ENCODE data around the gene SAP25. TPM values are rescaled to one million over a fixed set of nuclear protein-coding genes. Genes with fewer than 3 reads are reported as not detected.

The SAP25 gene
- total RNA-seq, 2 donors from 2014 or later, result 2.5 to 19.5 TPM

DNA sequence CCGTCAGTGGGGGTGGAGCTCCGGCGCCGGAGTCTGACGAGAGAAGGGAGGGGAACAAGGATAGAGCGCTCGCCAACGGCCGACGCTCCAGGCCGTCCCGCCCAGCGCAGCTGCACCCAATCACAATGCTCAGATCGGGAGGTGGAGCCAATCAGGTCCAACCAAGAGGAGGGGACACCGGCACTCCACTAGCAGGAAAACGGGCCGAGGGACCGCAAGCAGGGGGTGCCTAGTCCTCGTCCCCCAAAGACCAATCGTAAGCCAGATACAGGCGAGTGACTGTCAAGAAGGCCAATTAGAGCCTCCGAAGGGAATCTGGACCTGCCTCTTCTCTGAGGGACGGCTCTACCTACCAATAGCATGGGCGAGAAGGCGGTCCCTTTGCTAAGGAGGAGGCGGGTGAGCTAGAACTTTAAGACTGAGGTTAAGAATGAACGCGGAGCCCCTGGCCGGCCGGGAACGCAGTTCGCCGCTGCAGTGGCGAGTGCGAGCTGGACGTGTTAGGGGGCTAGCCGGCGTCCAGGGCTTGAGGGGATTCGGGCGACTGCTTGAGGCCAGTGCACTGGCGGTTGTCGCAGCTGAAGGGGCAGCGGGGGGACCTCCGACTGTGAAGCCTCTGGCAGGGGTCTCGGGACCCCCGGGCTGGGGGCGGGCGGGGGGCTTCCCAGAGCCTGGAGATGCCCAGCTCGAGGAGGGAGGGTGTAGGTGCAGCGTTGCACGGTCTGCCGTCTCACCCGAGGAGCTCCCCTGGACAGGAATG is 12.7 kb upstream of the SAP25 start, which contains the start of gene FBXO24:
Gene FBXO24, plus strand, starts transcription at position 63 of the 760 bp plus-strand sequence. Its CDS starts 298 bp downstream, at position 361.
- under 1% methylated on average over 43 of the region's 53 CpGs for WGBS
- H3K4me1 ChIP-seq (replicated peaks), result peaks cover 32% of the 10 kb centered on the region
- peak; percentile 100 for DNase-seq (ENCODE audit: low spot score)
- peaks cover 0 to 5% of the 10 kb centered on the region in 2 donors for H3K36me3 ChIP-seq
- H3K27ac ChIP-seq, result peak within 1 kb of the TSS; percentile 96 to 99
- peak; percentile 94 for TF ChIP-seq POLR2AphosphoS5 (IDR thresholded peaks at IDR 0.05)
- TF ChIP-seq, protein P1, sequence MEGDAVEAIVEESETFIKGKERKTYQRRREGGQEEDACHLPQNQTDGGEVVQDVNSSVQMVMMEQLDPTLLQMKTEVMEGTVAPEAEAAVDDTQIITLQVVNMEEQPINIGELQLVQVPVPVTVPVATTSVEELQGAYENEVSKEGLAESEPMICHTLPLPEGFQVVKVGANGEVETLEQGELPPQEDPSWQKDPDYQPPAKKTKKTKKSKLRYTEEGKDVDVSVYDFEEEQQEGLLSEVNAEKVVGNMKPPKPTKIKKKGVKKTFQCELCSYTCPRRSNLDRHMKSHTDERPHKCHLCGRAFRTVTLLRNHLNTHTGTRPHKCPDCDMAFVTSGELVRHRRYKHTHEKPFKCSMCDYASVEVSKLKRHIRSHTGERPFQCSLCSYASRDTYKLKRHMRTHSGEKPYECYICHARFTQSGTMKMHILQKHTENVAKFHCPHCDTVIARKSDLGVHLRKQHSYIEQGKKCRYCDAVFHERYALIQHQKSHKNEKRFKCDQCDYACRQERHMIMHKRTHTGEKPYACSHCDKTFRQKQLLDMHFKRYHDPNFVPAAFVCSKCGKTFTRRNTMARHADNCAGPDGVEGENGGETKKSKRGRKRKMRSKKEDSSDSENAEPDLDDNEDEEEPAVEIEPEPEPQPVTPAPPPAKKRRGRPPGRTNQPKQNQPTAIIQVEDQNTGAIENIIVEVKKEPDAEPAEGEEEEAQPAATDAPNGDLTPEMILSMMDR (IDR thresholded peaks at IDR 0.05), result no peak
- peak; percentile 46 for TF ChIP-seq POLR2A (IDR thresholded peaks at IDR 0.05)
- no peaks in the 10 kb centered on the region for H3K27me3 ChIP-seq (replicated peaks; ENCODE audit: insufficient read depth)
- peak within 1 kb of the TSS; percentile 76 to 98 for H3K4me3 ChIP-seq
- H3K9me3 ChIP-seq, result no peaks in the 10 kb centered on the region
- intact Hi-C loops (cut with DNase I), result loop anchor here (5.0 kb wide), 1 partner anchor 106 kb away; the partner anchor contains the start of gene GIGYF1

DNA sequence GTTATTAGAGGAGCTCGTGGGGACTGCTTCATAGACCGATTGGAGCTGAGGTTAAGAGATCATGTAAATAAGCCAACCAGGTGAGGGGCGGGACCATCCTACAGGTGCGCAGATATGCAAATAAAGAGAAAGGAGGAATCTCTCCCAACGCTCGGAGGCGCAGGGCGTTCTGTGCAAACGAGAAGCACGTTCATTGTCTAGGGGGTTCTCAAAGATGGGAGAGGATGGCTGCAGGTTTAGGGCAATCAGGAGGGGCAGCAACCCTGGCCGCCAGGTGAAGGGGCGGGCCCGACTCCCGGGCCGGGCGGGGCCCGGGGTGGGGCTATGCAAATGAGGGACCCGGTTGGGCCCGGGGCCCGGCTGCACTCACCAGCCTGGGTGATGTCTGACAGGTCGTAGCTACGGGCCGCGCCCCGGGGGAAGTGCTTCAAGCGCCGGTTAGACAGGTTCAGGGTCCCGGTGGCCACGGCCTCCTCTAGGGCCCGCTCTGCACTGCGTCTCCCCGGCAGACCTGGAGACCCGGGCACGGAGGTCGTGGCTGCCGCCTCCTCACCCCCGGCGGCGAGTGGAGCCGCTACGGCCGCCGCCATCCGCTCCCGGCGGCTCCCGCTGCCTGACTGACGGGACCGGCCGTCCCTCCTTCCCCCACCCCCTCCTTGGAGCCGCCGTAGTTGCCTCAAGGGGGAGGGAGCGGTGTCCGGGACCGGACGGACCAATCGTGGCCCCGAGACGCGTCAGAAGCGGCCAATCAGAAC is 12.0 kb upstream of the SAP25 start, which contains the start of gene LRCH4:
Gene LRCH4, minus strand, starts transcription at position 619 of the 755 bp plus-strand sequence. Its CDS starts 29 bp downstream, at position 590.
- intact Hi-C loops (cut with DNase I), result loop anchor here (5.0 kb wide), 1 partner anchor 107 kb away; the partner anchor contains the start of gene GIGYF1
- Histone ChIP-seq H3K4me1 (replicated peaks) (peaks cover 32% of the 10 kb centered on the region), H3K4me3 (peak within 1 kb of the TSS; percentile 76 to 98), H3K27ac (peak within 1 kb of the TSS; percentile 96 to 99), H3K36me3 (peaks cover 6 to 8% of the 10 kb centered on the region in 2 donors), H3K27me3 (replicated peaks; ENCODE audit: insufficient read depth) (no peaks in the 10 kb centered on the region), H3K9me3 (no peaks in the 10 kb centered on the region)
- peak; percentile 49 for DNase-seq (ENCODE audit: low spot score)
- peak; percentile 97 for TF ChIP-seq POLR2A (IDR thresholded peaks at IDR 0.05)
- peak; percentile 98 for TF ChIP-seq POLR2AphosphoS5 (IDR thresholded peaks at IDR 0.05)
- TF ChIP-seq, protein P1 (IDR thresholded peaks at IDR 0.05), result peak in 2 of 4 experiments; percentile 8 to 23
- 1% methylated on average over 47 of the region's 61 CpGs for WGBS

DNA sequence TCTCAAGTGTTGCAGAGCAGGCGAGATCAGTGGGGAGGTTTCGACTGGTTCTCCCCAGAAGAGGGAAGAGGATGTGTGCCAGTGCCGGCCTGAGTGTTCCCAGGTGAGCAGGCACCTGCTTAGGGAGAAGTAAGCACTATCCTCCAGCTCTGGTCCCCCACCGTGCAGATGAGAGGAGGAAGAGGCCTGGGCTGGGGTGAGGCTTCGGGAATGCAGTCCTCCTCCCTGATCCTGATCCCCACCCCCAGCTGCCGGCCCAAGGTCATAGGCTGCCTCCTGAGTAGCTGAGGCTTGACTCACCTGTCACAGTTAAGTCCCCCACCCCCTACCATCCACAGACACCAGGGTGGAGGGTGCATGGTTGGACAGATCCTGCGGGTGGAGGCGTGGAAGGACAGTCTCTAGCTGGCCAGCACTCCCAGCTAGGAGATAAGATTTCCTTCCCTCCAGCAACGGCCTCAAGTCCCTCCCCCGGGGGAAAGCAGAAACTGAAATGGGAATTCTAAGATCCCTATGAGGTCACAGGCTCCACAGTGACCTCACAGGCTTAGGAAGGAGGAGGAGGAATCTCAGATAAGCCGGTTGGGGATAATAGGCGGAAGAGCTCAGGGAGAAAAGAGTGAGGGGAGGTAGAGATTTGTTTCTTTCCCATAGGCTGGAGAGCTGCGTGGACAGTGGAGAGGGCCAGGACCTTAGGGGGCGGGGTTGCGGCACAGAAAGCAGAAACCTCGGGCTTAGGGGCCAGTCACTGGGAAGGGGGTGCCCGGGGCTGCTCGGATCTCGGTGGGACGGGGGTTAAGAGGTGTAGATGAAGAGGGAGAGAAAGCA is 11.2 kb upstream of the SAP25 start:
- Histone ChIP-seq H3K27me3 (replicated peaks; ENCODE audit: insufficient read depth) (no peaks in the 10 kb centered on the region), H3K27ac (peak overlapping the region; percentile 96 to 99), H3K9me3 (no peaks in the 10 kb centered on the region), H3K36me3 (peaks cover 6 to 8% of the 10 kb centered on the region in 2 donors), H3K4me1 (replicated peaks) (peaks cover 32% of the 10 kb centered on the region), H3K4me3 (peak overlapping the region; percentile 76 to 98)
- TF ChIP-seq, protein P1 (IDR thresholded peaks at IDR 0.05), result no peak
- TF ChIP-seq POLR2AphosphoS5 (IDR thresholded peaks at IDR 0.05) (no peak), POLR2A (IDR thresholded peaks at IDR 0.05) (no peak)
- intact Hi-C loops (cut with DNase I), result loop anchor here (5.0 kb wide), 2 partner anchors 48 to 107 kb away; partner anchors contain the start of genes AGFG2 and GIGYF1
- WGBS, result 3% methylated on average over 20 of the region's 20 CpGs
- no peak for DNase-seq (ENCODE audit: low spot score)

DNA sequence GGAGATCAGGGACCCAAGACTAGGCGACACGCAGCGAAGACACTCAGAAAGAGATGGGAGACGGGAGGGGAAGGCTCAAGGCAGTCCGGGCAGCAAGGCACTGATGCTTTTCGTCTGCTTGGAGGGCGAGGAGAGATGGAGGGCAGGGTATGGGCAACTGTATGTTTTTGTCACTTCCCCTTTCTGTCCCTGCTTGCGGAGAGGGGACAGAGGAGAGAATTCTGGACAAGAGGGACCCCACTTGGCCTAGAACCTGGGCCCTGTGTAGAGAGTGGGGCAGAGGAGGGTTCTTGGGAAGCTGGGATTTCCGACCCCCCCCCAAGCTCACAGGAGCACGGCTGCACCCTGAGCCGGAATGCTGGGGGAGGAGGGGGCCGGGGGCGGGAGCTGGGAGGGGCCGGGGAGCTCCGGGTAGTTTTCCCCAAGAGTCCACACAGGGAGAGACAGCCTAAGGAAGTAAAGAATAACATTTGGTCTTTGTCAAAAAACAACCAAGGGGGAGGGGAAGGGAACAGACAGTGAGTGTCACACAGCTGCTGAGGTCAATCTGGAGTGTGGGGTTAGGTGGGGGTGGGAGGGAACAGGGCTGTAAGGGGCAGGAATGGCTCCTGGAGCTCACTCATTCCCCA is 10.5 kb upstream of the SAP25 start:
- no peaks in the 10 kb centered on the region for H3K9me3 ChIP-seq
- peak overlapping the region; percentile 96 to 99 for H3K27ac ChIP-seq
- TF ChIP-seq POLR2AphosphoS5 (IDR thresholded peaks at IDR 0.05), result no peak
- TF ChIP-seq, protein P1 (IDR thresholded peaks at IDR 0.05), result no peak
- no peak for TF ChIP-seq POLR2A (IDR thresholded peaks at IDR 0.05)
- intact Hi-C loops (cut with DNase I), result loop anchor here (5.0 kb wide), 1 partner anchor 47 kb away; the partner anchor contains the start of gene AGFG2
- DNase-seq (ENCODE audit: low spot score), result no peak
- WGBS, result 31% methylated on average over 15 of the region's 15 CpGs
- H3K4me3 ChIP-seq, result peak overlapping the region; percentile 76 to 98
- H3K4me1 ChIP-seq (replicated peaks), result peaks cover 32% of the 10 kb centered on the region
- H3K27me3 ChIP-seq (replicated peaks; ENCODE audit: insufficient read depth), result no peaks in the 10 kb centered on the region
- peaks cover 6 to 13% of the 10 kb centered on the region in 2 donors for H3K36me3 ChIP-seq

All from prostate gland (tissue), 2 donors.